HG02981 (cell line): Measurements from ENCODE around the gene FOXD3.

Experiments used
- ATAC-seq: cut with Tn5 transposase; IDR thresholded peaks from one replicate; pipeline ENCODE4 v1.9.1; 2021; ENCODE audit warnings: mild to moderate bottlenecking, moderate library complexity; ENCODE audit not compliant: unreplicated experiment

The FOXD3 gene

DNA sequence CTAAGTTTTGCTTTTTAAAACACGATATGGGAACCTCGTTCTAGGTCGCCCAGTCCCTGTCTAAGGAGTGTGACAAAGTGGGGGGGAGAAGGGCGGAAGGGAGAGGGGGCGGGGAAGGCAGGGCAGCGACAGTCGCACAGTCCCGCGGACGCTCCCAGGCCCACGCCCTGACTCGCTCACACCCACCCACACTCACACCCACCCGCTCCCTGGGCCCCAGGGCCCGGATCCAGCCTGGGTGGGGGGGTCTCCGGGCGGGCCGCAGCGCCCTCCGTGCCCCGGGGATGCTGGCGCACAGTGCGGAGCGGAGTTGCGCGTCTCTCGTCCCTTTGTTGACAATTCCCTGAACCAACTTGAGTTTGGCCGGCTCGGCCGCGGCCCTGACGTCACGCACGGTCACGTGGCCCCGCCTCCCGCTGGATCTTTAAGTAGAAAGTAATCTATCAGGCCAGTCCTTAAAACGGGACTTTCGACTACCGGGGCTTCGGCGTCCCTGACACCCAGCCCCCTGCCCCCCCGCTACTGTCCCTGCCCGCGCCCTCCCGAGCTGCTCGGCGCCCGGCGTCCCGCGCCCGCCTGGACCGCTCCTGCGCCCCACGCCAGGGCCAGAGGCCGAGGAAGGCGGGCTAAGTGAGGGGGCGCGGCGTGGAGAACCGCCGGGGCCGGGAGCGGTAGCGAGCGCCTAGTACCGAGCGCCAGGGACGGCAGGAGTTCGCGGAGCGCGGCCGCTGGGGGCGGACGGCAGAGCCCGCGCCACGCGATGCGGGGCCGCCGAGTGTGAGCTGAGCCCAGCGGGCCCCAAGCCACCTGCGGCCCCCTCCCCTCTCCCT is at the start of gene FOXD3:
Gene FOXD3 (plus strand): TSS at position 454 of the 830 bp plus-strand sequence. CDS start 492 bp downstream, outside the sequence.
- peak; percentile 42 for ATAC-seq

DNA sequence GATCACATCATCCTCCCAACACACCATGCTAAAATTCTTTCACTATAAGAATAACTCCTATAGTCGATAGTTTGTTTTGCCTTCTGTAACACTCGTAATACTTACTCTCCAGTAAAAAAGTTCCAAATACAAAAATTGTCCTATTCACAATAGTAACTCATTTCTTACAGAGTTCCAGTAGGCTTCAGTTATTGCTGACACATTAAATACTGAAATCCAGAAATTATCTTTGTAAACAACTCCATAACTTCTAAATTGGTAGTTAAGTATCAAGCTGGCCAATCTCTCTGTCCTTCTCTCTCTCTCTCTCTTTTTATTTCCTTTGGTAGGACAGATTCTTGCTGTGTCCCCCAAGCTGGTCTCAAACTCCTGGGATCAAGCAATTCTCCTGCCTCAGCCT is 49.6 kb upstream of the FOXD3 start:
- no peak for ATAC-seq

DNA sequence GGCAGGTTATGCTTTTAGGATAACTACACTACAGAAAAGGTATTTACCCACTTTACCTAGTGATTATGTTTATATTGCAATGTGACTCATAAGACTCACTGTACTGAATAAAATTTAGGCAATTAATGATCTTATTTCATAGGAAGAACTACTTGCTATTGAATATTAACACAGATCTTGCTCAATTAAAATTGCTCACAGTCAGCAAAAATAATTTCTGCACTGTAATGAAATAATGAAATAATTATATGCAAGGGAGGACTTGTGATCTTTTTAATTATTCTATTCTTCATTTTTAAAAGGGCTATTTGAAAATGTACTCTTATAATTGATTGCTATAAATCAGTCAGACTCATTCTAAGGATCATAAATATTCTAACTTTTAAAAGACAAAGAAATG is 48.0 kb upstream of the FOXD3 start:
- no peak for ATAC-seq

- no peak for ATAC-seq
Measured at GRCh38 chr1:63274979-63275378, 47.4 kb upstream of the FOXD3 start.

DNA sequence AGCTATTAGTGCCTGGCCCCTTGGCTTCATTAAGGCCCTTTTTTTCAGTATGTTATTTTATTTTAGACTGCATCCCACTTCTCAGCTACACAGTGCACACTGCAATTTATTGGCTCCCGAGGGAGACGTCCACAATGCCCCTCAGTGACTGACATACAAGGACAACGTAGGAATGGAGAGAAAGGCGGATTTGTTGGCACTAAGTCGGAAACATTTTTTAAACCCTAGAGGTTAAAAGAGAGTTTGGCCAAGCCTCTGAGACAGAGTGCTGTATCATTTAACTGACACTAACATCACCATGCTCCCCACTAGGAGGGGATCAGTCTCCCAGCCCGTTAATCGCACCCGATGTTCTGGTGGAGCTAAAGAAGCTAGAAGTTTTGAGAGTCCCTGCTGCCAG is 45.7 kb upstream of the FOXD3 start:
- no peak for ATAC-seq

DNA sequence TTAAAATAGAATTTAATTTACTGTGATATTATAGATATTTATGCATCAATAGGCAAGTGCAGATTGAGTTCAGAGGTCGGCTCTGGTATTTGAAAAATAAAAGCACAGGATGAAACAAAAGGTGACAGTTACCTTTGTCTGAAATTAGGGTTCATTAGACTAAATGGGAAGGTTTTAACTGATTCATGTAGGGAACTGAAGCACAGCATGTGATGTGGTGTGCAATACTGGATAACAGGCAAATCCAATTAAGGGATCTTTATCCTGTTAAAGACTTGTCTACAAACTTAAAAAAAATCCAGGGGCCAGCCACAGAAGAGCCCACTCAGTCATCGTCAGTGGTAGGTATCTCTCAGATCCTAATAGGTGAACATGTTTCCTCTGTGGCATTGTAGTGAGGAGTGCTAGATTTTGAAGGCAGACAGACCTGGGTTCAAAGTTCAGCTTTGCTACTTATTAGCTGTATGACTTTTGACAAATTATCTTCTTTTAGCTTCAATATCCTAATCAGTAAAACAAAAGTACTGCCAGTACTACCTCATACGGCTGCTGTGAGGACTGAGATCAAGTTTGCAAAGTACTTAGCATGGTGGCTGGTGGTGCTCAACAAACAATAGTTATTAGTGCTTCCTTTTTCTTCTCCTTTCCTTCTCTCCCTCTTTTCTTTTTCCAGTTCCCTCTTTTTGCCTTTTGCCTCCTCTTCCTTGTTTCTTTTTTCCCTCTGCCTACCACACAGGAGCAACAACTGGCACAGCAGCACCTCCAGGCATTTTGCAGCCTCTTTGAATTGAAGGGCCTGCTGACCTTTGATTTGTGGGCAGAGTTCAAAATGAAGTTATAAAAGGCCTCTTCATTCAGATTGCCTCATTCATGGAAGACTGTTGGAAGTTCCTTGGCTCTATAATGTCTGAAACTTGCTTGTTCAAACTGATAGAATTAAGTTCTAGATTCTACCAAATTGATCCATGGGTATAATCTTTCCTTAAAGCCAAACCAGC is 44.9 kb upstream of the FOXD3 start:
- no peak for ATAC-seq

DNA sequence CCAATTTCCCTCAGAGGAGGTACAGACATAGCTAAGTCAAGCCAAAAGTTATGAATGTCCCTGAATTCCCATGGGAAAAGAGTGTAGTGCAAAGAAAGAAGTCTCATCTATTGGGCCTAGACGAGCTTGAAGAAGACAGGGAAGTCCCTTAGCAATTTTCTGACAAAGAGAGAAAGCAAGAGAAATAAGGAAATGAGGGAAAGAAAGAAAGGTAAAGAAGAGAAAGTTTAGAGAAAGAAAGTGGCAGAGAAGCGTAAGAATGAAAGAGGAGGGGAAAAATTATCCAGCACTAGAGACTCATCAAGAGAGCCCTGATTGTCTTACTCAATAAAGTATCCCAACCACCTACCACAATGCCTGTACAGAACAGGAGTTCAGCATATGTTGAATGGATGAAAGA is 40.6 kb upstream of the FOXD3 start:
- ATAC-seq, result no peak

DNA sequence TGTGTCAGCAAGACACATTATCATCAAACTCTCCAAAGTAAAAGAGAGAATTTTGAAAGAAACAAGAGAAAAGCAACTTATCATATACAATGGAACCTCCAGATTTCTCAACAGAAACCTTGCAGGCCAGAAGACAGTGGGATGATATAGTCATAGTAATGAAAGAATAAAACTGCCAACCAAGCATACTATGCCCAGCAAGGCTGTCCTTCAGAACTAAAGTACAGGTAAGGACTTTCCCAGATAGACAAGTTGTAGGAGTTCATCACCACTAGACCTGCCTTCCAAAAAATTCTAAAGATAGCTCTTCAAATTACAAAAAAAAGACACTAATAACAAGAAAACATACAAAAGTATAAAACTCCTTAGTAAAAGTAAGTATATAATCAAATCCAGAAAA is 33.2 kb upstream of the FOXD3 start:
- no peak for ATAC-seq

DNA sequence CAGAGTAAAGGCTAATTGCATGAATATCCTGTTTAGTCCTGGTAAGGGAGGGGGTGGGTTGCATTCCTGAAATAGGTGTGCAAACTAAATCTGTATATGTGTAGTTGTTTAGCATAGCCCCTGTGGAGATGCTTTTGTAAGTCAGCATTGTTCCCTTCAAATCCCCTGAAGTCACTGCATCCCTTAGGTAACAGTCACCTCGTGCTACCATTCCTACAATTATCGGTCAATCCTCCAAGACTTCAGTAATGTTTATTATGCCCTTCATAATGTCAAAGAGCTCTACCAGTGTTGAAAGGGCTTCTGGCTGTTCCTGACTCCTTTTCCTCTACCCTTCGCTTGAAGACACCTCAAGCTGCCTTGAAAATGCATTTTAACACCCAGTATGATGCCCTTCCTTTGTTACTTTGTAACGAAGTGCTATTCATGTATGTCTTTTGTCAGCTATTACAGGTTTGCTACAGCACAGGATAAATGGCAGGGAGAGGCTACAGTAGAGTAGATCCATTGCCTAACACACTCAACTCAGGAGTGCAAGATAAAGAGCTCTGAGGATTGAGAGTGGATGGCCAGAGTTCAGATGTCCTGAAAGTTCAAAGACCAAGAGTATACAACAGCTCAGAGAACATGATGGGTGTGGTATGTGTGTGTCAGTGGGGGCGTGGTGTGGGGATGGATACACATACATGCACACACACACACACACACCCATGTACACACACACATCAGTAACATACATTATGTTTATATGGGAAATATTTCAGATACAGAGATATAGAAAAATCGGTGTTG is 27.4 kb upstream of the FOXD3 start:
- no peak for ATAC-seq

DNA sequence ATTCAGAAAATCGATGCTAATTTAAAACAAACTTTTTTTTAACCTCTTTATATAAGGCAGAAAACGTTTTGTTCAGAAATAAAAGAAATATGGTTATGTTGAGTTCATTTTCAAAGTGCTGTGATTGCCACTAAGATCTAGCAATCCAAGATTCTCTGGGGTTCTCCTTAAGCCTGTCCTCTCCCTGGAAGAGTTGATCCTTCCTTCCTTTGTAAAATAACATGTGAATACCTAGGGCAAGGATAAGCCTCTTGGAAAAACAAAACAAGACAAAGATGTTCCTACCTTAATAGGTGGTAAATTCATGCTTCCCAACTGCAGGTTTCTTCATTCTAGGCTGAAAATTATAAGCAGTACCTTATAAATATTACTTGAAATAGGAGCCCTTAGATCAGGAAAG is 18.0 kb upstream of the FOXD3 start:
- no peak for ATAC-seq

DNA sequence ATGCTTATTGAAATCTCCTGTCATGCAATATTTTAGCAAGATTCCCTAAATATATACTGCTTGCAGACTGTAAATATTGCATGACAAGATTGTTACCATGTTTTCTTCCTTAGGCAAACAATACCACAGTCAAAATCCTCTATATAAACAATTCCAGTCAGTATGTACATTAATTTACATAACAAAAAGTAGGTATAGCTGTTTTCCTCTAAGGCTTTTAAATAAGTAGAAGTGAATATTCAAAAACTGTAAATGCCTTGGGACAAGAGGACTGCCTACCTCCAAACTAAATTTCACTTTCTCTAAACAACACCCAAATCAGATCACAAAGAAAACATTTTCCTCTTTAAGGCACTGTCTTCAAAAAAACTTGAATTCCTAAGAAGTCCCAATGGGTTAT is 17.3 kb upstream of the FOXD3 start:
- ATAC-seq, result no peak

DNA sequence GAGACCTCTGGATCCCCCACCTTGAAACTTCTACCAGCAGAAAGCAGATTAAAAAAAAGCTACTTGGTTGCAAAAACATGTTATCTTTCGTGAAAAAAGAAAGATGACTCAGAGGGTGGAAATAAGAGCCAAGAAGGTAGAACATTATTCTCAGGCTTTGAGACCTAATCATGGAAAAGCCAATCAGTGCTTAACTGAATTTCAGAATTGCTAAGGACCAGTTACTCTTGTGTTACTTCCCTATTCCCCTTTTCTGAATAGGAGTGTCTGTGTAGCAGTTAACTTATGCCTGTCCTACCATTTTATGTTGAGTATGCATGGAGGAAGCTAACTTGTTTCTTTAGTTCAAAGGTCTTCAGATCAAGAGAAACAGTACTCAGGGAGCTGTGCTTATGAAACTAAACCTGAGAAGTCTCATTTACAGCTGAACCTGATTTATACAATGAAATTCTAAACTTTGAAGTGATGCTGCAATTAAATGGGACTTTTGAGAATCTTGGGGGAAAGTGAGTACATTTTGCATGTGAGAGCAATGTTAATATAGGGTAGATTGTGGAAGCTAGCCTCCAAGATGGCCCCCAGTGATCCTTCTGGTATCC is 15.1 kb upstream of the FOXD3 start:
- no peak for ATAC-seq

GRCh38 chr1:63316598-63316983 is 5.8 kb upstream of the FOXD3 start:
- ATAC-seq, result no peak

GRCh38 chr1:63316984-63317816 is 5.2 kb upstream of the FOXD3 start:
- ATAC-seq, result peak; percentile 57

GRCh38 chr1:63317817-63318152 is 4.6 kb upstream of the FOXD3 start:
- ATAC-seq, result no peak

DNA sequence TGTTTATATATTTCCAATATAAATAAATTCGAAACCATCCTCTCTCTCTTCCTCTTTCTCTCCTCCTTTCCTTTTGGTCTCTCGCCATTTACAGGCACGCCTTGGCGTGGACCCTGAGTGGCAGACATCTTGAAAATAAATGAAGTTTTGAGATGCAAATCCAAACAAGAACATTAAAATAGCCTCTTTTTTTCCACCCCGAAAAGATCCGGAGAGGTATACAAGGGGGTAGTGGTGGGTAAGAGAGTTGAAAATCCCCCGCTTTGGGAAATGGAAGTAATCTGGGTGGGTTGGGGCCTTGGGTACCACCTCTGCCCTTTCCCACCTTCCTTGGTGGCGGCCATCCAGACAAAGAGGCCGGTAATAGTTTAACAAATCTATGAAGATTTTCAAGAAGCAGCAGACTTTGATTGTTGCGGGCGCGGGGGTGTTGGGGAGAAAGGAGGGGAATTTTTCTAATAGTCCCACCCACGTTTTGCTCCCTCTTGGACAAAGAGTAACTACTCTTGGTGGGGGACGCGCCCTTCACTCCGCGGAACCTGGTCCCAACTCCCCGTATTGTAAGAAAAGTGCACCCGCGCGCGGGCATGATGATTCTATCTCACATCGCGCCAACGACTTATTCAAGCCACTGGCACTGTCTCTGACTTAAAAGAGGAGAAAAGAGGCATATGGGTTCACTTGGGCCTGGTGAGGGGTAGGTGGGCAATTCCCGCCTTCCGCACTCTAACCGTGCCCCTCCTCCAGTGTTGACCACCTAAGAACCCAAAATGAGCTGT is 4.0 kb upstream of the FOXD3 start:
- no peak for ATAC-seq

- no peak for ATAC-seq
Measured at GRCh38 chr1:63319046-63320021, 3.0 kb upstream of the FOXD3 start.
